Ammon's horn (tissue), 1 donor: ENCODE measurements around the gene ZNF43.
"Not testable (repeated sequence)": the region's sequence is repeated elsewhere in the genome, so short reads cannot be mapped to it uniquely, and the experiment has no call there.

Source experiments
- DNase-seq: peaks from one replicate; pipeline ENCODE4 v3.0.0-alpha.2; 2016; ENCODE audit warnings: low spot score

The ZNF43 gene

GRCh38 chr19:21808400-21809000 lies 27.5 kb downstream of the ZNF43 start:
- not testable (repeated sequence) for DNase-seq

GRCh38 chr19:21789466-21790085 lies 46.4 kb downstream of the ZNF43 start:
- DNase-seq: no peak

- no peak for DNase-seq
Measured at GRCh38 chr19:21786936-21787335, 49.0 kb downstream of the ZNF43 start.

- DNase-seq: not testable (repeated sequence)
Measured at GRCh38 chr19:21775792-21776191, 60.2 kb downstream of the ZNF43 start.

GRCh38 chr19:21767065-21767800 lies 68.7 kb downstream of the ZNF43 start, which contains the start of gene ZNF100:
Gene ZNF100 (minus strand): TSS chr19:21767579. CDS start chr19:21767429, 150 bp downstream.
- peak; percentile 97 for DNase-seq

GRCh38 chr19:21766705-21767064 lies 69.3 kb downstream of the ZNF43 start:
- not testable (repeated sequence) for DNase-seq

- DNase-seq: no peak
Measured at GRCh38 chr19:21765151-21765550, 70.8 kb downstream of the ZNF43 start.

GRCh38 chr19:21761547-21761946 lies 74.4 kb downstream of the ZNF43 start:
- DNase-seq: not testable (repeated sequence)

- no peak for DNase-seq
Measured at GRCh38 chr19:21758296-21758695, 77.7 kb downstream of the ZNF43 start.

GRCh38 chr19:21755555-21755954 lies 80.4 kb downstream of the ZNF43 start:
- DNase-seq: not testable (repeated sequence)
